Activated CD4-positive, alpha-beta T cell treated with anti-CD3 and anti-CD28 coated beads, Interleukin-2, amount 50 U/mL, for 16 hours (primary cell): ENCODE results near the gene KCNQ1OT1.

Source experiments
- DNase-seq: peaks from one replicate; pipeline ENCODE4 v3.0.0-alpha.2; 2020

KCNQ1OT1 gene

GRCh38 chr11:2579315-2580060, 120.3 kb downstream of the KCNQ1OT1 start:
- no peak for DNase-seq

- no peak for DNase-seq
Observed at GRCh38 chr11:2578929-2579270, 120.9 kb downstream of the KCNQ1OT1 start.

GRCh38 chr11:2577991-2578928, 121.5 kb downstream of the KCNQ1OT1 start:
- no peak for DNase-seq

- no peak for DNase-seq
Observed at GRCh38 chr11:2577031-2577990, 122.5 kb downstream of the KCNQ1OT1 start.

GRCh38 chr11:2576549-2576948, 123.2 kb downstream of the KCNQ1OT1 start:
- no peak for DNase-seq

GRCh38 chr11:2576111-2576510, 123.7 kb downstream of the KCNQ1OT1 start:
- DNase-seq = no peak

GRCh38 chr11:2575591-2576051, 124.2 kb downstream of the KCNQ1OT1 start:
- no peak for DNase-seq

GRCh38 chr11:2574553-2575535, 125.0 kb downstream of the KCNQ1OT1 start:
- DNase-seq = no peak

GRCh38 chr11:2574043-2574552, 125.7 kb downstream of the KCNQ1OT1 start:
- DNase-seq = no peak

GRCh38 chr11:2573240-2574042, 126.4 kb downstream of the KCNQ1OT1 start:
- DNase-seq = no peak

- DNase-seq = no peak
Observed at GRCh38 chr11:2572491-2573239, 127.1 kb downstream of the KCNQ1OT1 start.

- DNase-seq = no peak
Observed at GRCh38 chr11:2571598-2572281, 128.1 kb downstream of the KCNQ1OT1 start.

- no peak for DNase-seq
Observed at GRCh38 chr11:2570841-2571597, 128.8 kb downstream of the KCNQ1OT1 start.

GRCh38 chr11:2570211-2570811, 129.5 kb downstream of the KCNQ1OT1 start:
- no peak for DNase-seq

- DNase-seq = no peak
Observed at GRCh38 chr11:2569731-2570210, 130.0 kb downstream of the KCNQ1OT1 start.

GRCh38 chr11:2569321-2569721, 130.5 kb downstream of the KCNQ1OT1 start:
- no peak for DNase-seq

GRCh38 chr11:2567026-2567671, 132.6 kb downstream of the KCNQ1OT1 start:
- no peak for DNase-seq
